ENCODE measurements around the gene MRFAP1. TPM values are rescaled to one million over a fixed set of nuclear protein-coding genes. Genes with fewer than 3 reads are reported as not detected.

The MRFAP1 gene
- total RNA-seq, 1 experiment from 2014 or later, result 212 TPM

DNA sequence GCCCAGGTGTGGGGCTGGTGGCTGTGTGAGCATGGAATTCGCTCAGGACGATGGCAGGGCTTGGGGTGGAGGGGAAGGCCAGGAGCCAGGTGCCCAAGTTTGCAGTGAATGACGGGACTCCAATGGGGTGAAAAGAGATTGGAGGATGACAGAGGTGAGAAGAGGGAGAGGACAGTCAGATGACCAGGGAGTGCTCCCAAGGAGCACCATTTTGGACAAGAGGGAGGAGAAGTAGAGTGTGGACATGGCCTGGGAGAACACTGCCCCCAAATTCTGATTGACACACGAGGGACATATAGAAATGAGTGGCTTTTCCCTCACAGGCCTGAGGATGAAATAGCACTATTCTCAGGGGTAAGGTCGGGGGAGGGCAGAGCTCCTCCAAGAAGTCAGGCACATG is 6.7 kb downstream of the MRFAP1 start:
- in situ Hi-C loops (cut with HindIII; ENCODE audit: low pct_unique_long_range_greater_than_20kb, low sequenced_read_pairs), result no loop called here
- ChIA-PET CTCF (no interaction called here), POLR2A (no interaction called here)
- Histone ChIP-seq H3K27me3 (ENCODE audit: control insufficient read depth, insufficient read depth, low read length) (no peaks in the 10 kb centered on the region), H3K36me3 (ENCODE audit: control insufficient read depth, insufficient read depth, low read length) (peaks cover 6% of the 10 kb centered on the region; the same call in 1 of the 2 replicates), H3K9me3 (ENCODE audit: control insufficient read depth, insufficient read depth, low read depth, low read length) (no peaks in the 10 kb centered on the region), H3K4me1 (ENCODE audit: control insufficient read depth, insufficient read depth, low read length) (peaks cover 6% of the 10 kb centered on the region), H3K27ac (ENCODE audit: low read length) (no peak overlapping the region), H3K4me3 (ENCODE audit: low read depth in 2 of 2, low read length in 2 of 2) (no peak overlapping the region)
- BruUV-seq (replicated peaks), result no TSS peak
- intact Hi-C loops (cut with micrococcal nuclease; ENCODE audit: unreplicated experiment), result no loop called here
- ATAC-seq (no peak), DNase-seq (ENCODE audit: low read depth, low spot score) (no peak)
- TF ChIP-seq TCF7L2 (IDR thresholded peaks at IDR 0.05; ENCODE audit: low read depth, low read length) (no peak), POLR2AphosphoS5 (IDR thresholded peaks at IDR 0.05; ENCODE audit: low read depth, low read length) (no peak)
- TF ChIP-seq, protein P1, sequence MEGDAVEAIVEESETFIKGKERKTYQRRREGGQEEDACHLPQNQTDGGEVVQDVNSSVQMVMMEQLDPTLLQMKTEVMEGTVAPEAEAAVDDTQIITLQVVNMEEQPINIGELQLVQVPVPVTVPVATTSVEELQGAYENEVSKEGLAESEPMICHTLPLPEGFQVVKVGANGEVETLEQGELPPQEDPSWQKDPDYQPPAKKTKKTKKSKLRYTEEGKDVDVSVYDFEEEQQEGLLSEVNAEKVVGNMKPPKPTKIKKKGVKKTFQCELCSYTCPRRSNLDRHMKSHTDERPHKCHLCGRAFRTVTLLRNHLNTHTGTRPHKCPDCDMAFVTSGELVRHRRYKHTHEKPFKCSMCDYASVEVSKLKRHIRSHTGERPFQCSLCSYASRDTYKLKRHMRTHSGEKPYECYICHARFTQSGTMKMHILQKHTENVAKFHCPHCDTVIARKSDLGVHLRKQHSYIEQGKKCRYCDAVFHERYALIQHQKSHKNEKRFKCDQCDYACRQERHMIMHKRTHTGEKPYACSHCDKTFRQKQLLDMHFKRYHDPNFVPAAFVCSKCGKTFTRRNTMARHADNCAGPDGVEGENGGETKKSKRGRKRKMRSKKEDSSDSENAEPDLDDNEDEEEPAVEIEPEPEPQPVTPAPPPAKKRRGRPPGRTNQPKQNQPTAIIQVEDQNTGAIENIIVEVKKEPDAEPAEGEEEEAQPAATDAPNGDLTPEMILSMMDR (IDR thresholded peaks at IDR 0.05), result no peak

DNA sequence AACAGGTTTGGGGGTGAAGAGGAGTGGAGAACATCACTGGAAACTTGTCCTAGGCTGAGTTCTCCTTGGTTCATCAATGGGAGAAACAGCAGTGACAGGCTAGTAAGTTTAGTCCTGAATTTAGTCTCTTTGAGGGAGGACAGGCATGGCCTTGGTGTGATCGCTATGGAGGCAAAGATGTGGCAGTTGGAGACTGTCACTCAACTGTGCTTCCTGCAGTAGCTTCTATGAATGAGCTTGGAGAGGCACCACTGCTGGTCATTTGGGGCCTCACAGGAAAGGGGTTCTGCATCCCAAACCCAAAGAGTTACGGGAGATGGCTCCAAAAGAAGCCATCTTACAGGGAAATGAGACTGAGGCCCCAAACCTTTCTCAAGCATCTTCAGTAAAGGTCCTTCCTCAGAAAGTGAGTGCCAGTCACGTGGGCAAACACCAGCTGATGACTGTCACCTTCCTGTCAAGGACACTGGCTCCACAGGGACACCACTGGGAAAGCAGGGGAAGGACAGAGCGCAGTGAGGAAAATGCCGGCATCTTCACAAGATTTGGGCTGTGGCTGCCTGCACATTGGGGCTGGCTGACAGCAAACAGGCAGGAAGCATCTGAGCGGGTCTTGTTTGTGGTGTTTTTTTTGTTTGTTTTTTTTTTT is 7.2 kb downstream of the MRFAP1 start:
- ChIA-PET CTCF (interaction anchor here (0.6 kb wide), 1 partner anchor 20 kb away, joined by 6 read pairs; no protein-coding TSS in a partner anchor), POLR2A (no interaction called here)
- DNase-seq (ENCODE audit: low read depth, low spot score) (no peak), ATAC-seq (no peak)
- Histone ChIP-seq H3K9me3 (ENCODE audit: control insufficient read depth, insufficient read depth, low read depth, low read length) (no peaks in the 10 kb centered on the region), H3K4me1 (ENCODE audit: control insufficient read depth, insufficient read depth, low read length) (peaks cover under 1% of the 10 kb centered on the region), H3K36me3 (ENCODE audit: control insufficient read depth, insufficient read depth, low read length) (peaks cover under 1% of the 10 kb centered on the region; the same call in 1 of the 2 replicates), H3K4me3 (ENCODE audit: low read depth in 2 of 2, low read length in 2 of 2) (no peak overlapping the region), H3K27ac (ENCODE audit: low read length) (no peak overlapping the region), H3K27me3 (ENCODE audit: control insufficient read depth, insufficient read depth, low read length) (no peaks in the 10 kb centered on the region)
- intact Hi-C loops (cut with micrococcal nuclease; ENCODE audit: unreplicated experiment) (no loop called here), in situ Hi-C loops (cut with HindIII; ENCODE audit: low pct_unique_long_range_greater_than_20kb, low sequenced_read_pairs) (no loop called here)
- TF ChIP-seq POLR2AphosphoS5 (IDR thresholded peaks at IDR 0.05; ENCODE audit: low read depth, low read length) (no peak), SIN3A (IDR thresholded peaks at IDR 0.05; ENCODE audit: borderline replicate concordance, insufficient read depth, low read depth, low read length) (no peak), TCF7L2 (IDR thresholded peaks at IDR 0.05; ENCODE audit: low read depth, low read length) (no peak)
- TF ChIP-seq, protein P1 (IDR thresholded peaks at IDR 0.05), result no peak
- TF ChIP-seq, protein P2, sequence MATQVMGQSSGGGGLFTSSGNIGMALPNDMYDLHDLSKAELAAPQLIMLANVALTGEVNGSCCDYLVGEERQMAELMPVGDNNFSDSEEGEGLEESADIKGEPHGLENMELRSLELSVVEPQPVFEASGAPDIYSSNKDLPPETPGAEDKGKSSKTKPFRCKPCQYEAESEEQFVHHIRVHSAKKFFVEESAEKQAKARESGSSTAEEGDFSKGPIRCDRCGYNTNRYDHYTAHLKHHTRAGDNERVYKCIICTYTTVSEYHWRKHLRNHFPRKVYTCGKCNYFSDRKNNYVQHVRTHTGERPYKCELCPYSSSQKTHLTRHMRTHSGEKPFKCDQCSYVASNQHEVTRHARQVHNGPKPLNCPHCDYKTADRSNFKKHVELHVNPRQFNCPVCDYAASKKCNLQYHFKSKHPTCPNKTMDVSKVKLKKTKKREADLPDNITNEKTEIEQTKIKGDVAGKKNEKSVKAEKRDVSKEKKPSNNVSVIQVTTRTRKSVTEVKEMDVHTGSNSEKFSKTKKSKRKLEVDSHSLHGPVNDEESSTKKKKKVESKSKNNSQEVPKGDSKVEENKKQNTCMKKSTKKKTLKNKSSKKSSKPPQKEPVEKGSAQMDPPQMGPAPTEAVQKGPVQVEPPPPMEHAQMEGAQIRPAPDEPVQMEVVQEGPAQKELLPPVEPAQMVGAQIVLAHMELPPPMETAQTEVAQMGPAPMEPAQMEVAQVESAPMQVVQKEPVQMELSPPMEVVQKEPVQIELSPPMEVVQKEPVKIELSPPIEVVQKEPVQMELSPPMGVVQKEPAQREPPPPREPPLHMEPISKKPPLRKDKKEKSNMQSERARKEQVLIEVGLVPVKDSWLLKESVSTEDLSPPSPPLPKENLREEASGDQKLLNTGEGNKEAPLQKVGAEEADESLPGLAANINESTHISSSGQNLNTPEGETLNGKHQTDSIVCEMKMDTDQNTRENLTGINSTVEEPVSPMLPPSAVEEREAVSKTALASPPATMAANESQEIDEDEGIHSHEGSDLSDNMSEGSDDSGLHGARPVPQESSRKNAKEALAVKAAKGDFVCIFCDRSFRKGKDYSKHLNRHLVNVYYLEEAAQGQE (IDR thresholded peaks at IDR 0.05; ENCODE audit: insufficient read depth in 1 of 2, low read depth in 2 of 2, low read length in 1 of 2), result no peak
- BruUV-seq (replicated peaks), result no TSS peak
